Stimulated activated CD8-positive, alpha-beta memory T cell treated with anti-CD3 and anti-CD28 coated beads, Interleukin-4, amount 100 ng/mL, for 24 hours (primary cell): ENCODE data around the gene FGD3.

Source experiments
- DNase-seq: peaks from one replicate; pipeline ENCODE4 v3.0.0-alpha.2; 2020; ENCODE audit warnings: low read depth

The FGD3 gene

DNA sequence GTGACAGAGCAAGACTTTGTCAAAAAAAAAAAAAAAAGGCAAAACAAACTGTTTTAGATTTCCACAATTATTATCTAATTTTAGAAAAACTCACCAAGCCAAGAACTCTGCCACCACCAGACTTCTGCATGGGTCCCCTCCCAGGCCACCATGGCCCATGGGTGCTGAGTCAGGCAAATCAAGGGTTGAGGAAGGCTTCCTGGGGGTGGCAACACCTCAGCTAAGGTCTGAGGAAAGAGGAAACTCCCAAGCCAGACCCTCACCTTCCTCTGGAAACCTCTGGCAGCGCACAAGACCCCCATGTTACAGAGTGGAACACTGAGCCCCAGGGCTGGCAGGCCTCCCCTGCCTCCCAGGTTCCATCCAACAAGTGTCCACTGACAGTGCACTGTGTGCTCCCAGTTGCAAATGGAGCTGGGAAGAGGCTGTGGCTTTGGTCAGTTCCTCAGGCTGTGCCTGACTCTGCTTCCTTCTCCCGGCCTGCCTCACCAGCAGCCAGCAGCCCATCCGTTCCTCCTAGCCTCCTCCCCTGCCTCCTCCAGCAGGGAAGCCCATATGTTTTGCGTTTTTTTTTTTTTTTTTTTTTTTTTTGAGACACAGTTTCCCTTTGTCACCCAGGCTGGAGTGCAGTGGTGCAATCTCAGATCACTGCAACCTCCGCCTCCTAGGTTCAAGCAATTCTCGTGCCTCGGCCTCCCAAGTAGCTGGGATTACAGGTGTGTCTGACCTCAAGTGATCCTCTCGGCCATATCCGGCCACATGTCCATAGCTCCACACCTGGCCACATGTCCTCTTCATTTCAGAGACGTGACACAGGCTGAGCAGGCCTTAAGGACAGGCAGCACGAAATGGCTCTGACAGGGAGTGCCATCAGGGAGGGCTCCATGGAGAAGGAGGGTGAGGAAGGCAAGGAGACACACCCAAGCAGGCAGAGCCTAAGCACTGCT, 107.7 kb downstream of the FGD3 start:
- DNase-seq: no peak

DNA sequence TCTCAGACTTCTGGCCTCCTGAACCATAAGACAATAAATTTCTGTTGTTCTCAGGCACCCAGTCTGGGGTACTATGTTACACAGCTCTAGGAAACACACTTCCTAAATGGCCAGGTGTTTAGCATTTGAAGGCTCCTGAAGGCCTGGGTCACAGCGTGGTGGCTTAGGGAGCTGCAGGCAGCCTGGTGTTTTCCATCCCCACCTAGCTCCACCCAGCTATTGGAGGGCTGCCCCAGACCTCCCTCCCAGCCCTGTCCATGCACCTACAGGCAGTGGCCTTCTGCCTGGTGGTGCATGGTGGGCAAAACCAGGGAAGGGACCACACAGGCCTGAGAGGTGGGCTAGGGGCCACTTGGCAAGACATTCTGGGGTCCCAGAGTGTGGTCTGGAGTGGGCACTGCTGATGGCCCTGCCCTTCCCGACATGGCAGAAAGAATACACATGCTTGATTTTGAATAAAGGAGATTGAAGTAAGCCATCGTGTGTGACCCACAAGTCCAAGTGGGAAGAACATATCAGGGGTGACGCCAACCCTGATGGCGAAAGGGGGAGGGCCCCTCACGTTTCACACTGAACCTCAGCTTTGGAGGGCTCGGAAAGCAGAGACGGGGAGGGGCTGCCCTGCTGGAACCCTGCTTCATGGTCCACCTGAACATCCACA, 109.8 kb downstream of the FGD3 start:
- no peak for DNase-seq

DNA sequence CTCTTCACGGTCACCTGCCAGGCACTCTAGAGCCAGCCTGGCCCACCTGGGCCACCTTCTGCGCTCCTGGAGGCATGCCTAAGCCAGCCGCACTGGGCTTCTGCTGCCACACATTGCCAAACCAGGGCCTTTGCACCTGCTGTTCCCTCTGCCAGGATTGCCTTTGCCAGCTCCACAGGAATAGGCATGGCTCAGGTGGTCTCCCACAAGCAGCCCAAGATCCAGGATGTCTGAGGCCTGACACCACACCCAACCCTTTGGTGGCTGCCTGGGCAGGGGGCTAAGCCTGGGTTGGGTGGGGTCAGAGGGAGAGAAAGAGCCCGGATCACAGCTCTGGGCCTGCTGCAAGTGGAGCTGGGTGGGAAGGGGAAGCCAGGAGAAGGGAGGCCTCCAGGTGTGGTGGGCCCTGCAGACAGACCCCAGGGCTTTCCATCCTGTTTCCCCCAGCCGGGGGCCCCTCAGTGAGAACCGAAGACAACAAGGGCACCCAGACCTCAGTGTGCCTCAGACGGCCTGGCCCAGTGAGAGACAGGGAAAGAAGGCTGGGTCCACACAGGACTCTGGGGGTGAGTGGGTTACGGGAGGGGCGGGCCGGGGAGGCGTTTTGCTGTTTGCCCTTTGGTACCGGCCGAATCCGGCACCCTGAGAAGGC, 110.5 kb downstream of the FGD3 start:
- DNase-seq: no peak

DNA sequence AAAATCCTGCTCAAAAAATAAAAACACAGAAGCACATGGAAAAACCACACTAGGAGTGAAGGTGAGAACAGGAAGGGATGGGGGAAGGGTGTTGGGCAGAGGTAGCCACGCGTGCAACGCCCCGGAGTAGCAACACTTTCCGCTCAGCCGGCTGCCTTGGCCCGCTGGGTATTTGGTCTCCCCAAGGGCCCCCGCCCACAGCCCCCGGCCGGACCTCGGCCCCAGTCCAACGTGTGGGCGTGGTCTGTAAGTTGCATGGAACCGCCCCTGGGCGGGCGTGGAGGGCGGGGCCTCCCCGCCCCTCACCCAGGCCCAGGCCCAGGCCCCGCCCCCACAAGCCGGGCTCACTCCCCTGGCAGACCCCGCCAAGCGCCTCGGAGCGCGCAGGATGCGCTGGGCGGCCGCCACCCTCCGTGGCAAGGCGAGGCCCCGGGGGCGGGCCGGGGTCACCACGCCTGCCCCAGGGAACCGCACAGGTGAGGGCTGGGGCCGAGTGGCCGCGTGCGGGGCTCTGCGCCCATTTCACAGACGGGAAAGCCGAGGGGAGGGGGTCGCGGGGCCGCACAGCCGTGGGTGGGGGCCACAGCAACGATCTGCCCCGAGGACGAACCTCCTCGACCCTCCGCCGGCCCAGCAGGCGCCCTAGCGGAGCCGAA, 111.2 kb downstream of the FGD3 start, which contains the start of gene SUSD3:
SUSD3 (plus strand) TSS at position 347 of the 656 bp plus-strand sequence; CDS start at position 389, 42 bp downstream.
- peak; percentile 52 for DNase-seq

DNA sequence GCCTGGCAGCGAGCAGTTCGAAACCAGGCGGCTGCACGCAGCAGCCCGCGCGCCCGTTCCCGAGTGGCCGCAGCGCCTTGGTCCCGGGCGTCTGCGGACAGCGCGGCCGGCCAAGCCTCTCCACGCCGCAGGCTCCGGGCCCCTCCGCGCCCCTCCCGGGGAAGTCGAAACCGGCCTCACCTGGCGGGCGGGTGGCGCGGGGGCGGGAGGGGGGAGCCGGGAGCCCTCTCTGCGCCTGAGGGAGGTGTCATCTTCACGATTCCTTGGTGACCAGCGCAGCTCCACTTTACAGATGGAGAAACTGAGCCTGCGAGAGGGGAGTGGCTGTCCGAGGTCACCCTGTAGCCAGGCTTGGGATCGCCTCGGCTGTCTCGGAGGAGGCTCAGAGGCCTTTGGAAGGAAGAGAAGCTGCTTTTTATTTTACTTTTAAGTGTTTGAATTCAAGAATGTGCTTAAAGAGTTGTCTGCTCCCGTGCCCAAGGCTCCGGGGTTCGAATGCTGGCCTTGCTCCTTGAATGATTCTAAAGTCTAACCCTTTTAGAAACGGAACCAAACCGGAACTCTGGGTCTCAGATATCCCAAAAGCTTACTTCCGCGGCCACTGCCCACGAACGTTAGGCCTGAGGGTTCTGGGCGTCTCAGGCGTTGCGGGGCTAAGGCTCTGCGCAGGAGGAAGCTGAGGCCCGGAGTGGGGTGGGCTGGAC, 111.8 kb downstream of the FGD3 start:
- no peak for DNase-seq

DNA sequence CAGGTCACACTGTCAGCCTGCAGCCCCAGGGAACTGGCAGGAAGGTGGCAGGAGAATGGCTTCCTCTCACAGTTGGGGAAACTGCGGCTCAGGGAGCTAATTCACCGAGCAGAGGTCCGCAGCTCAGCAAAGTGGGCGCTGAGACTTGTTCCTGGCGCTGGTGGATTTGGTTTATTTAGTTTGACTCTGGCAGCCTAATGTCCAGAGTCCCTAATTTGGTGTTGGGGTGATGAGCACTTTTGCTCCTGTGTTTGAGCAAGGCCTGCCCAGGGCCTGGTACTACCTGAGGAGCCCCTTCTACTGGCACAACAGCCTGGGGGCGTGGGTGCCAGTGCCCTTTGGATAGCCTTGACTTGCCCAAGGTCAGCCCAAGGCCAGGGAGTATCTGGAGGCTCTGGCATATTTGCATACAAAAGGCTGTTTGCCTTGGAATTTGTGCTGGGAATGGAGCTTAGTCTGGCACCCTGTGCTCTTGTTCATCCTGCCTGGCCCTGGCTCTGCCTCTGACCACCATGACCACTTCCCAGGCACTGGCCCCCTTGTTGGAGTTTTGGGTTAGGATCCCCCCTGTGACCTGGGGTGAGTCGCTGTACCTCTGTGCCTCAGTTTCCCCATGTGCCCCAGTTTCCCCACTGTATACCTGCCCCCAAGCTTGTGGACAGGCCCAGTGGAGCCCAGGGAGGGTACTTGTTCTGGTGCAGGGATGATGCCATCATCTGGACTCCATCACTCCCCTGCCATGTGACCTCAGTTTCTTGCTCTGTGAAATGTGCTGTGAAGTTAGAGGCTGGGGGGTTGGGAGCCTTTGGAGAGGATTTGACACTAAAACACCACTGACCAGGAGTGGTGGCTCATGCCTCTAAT, 112.6 kb downstream of the FGD3 start:
- DNase-seq: no peak

DNA sequence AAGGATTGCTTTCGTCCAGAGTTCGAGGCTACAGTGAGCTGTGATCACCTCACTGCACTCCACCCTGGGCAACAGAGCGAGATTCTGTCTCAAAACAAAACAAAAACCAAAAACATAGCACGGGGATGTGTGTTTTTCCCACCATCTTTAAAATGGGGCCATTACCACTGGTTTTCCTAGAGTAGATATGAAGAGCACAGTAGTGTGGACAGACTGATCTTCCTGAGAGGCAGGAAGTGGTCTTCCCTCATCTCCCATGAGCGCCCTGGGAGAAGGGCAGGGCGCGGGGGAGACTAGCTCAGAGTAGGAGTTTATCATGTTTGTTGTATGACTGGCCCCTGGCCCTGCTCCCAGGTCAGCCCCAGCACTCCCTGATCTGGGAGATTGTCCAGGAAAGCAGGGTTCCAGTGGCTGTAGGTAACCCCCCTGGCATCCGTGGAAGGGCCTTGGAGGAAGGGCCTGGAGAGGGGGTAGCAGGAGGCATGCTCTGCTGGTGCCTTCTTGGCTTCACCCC, 113.5 kb downstream of the FGD3 start:
- no peak for DNase-seq

DNA sequence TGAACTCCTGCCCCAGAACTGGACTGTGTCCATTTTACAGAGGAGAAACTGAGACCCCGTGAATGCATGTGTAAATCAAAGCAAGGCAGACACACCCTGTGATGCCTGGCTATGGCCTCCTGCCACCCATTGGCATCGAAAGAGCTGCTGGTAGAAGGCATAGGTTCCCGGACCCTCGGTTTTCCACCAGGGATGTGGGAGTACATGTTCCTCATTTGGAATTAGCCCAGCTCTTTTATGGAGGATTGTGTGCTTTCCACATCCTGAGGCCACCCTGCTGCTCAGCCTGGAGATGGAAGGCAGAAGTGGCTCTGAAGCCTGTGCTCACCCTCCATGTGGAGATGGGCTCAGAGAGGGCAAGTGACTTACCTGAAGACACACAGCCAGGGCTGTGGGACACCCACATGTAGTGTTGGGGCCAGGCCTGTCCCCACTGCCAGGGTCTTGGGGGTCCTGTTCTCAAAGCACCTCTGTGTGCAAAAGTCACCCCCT, 114.0 kb downstream of the FGD3 start:
- DNase-seq: no peak

DNA sequence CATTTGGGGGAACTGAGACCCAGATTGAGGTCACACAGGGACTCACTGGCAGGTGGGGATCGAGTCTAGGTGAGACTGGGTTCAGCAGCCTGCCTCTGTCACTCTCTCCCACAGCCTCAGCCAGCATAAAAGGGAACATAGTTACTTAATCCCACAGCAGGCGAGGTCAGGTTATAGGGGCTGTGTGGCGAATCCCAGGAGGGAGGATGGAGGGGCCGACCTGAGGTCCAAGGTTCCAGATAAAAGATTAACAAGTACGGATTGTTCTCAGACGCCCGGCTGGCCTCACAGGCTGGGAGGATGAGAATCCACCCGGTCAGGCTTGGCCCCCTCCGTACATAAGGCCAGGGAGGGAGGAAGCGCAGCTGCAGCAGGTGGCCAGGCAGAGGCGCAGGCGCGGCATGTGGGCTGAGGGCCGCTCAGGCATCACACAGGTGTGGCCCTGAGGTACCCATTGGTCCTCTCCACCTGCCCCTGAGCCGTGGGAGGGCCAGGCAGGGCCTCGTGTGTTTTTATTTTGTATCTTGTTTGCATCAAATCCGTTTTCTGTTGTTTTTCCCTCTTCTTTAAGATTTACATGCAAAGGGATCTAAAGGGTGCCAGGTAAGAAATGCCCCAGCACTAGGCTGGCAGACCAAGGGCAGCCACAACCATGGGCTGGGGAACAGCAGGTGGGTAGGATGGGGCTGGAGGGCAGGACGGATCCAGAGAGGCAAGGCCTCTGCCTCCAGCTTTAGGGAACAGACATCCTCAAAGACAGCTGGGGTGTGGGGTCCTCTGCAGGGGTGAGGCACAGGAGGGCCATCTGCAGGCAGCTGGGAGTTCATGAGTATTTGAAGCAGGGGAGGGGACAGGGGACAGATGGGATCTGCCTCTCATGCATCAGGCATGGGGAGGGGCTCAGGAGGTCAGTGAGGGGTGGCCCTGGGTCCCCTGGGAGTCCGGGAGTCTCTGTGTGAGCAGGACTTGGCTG, 114.8 kb downstream of the FGD3 start:
- DNase-seq: no peak

DNA sequence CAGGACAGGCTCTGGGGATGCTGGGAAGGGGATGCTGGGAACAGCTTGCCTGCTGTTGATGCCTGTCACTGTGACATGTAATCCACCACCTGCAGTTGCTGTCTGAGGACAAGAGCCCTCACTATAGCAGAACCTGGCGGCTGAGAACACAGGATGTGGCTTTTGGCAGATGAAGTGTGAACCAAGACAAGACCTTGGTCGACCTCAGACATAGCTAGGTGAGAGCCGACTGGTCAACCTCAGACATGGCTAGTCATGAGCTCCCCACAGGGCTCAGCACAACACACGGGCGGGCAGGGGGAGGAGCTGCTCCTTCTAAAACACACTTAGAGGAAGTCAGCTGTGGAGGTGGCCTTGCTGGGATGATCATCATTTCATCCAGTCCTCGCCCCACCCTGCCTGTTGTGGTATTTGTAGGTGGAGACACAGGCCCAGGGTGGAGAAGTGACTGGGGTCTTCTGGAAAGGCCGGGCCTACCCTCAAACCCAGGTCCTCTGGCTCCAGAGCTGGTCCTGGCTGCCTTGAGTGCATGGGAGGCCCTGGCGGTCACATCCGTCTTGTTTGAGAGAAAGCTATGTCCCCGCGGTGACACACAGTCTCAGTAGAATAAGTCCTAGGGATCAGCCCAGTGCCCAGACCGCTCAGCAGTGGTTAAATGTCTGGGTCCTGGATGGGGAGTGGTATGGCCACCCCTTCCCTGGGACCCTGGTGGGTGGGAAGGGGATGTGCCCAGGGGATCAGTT, 117.2 kb downstream of the FGD3 start:
- peak; percentile 79 for DNase-seq

DNA sequence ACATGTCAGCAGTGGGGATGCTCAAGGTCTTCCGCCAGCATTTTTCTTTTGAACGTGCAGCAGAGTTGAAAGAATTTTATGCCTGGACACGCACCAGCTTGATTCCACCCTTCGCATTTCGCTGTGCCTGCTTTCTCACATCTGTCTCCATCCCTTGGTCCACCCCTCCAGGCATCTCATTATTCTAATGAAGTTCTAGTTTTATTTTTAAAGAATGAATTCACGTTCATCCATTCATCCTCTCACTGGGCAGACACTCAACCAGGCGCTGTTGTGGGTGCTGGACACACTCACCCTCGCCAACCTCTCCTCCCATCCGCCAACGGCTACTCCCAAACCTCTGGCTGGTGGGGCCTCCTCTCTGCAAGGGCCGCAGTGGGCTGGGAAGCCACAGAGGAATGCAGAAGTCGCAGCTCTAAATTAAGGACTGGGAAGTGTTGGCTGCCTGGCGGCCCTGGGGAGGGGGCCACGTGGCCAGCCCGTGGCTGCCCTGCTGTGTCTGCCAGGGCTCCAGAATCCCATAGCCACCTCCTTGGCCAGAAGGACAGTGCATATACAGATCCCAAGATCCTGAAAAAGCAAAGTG, 117.9 kb downstream of the FGD3 start:
- DNase-seq: no peak

DNA sequence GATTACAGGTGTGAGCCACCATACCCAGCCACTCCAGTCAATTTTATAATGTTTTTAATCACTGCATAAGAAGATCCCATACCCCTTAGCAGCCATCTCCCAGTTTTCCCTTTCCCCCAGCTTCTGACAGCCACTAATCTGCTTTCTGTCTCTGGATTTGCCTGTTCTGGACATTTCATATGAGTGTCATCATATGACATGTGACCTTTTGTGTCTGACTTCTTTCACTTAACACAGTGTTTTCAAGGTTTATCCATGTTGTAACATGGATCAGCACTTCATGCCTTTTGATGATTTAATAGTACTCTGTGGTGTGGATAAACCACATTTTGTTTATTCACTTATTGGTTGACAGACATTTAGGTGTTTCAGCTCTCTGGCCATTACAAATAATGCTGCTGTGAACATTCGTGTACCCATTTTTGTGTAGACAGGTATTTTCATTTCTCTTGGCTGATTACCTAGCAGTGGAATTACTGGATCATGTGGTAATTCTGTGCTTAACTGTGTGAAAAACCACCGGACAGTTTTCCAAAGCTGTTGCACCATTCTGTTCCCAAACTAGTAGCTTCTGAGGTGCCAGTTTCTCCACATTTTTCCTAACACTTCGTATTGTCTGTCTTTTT, 119.8 kb downstream of the FGD3 start:
- DNase-seq: no peak

DNA sequence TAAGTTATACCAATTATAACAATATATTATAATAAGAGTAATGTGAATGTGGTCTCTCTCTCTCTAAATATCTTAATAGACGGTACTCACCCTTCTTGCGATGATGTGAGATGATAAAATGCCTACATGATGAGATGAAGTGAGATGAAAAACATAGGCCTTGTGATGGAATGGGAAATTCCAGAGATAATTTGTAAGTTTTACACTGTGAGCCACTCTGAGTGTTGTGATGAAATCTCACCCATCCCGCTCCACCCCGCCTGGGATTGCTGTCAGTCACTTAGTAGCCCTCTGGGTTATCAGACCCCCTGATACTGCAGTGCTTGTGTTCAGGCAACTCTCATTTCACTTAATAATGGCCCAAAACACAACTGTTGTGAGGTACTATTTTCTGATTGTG, 121.6 kb downstream of the FGD3 start:
- no peak for DNase-seq

DNA sequence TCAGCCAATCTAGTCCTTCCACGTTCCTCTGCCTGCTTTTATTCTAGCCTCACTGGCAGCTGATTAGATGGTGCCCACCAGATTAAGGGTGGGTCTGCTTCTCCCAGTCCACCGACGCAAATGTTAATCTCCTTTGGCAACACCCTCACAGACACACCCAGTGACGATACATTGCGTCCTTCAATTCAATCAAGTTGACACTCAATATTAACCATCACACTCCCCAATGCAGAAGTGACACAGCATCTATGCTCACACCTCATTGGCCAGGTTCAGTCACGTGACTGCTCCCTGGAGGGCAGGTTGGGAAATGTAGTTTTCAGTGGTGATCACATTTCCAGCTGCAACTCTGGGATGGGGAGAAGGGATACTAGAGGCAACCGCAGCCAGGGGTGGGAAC, 124.1 kb downstream of the FGD3 start:
- DNase-seq: no peak

DNA sequence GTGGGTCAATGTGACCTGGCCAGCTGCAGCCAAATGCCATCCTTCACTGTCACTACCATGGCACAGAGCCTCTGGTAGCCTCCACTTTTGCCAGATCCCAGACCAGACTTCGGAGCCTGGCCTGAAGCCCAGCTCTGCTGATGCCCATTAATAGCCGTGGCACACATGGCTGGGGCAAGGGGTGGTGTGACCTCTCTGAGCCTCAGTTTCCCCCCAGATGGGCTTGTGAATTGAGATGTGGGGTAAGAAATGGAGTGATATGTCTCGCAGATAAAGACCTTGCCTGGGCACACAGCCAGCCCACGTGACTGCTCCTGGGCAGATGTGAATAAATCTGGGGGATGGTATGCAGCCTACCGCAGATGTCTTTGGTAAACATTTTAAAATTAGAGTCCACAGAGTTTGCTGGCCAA, 125.1 kb downstream of the FGD3 start:
- DNase-seq: no peak

DNA sequence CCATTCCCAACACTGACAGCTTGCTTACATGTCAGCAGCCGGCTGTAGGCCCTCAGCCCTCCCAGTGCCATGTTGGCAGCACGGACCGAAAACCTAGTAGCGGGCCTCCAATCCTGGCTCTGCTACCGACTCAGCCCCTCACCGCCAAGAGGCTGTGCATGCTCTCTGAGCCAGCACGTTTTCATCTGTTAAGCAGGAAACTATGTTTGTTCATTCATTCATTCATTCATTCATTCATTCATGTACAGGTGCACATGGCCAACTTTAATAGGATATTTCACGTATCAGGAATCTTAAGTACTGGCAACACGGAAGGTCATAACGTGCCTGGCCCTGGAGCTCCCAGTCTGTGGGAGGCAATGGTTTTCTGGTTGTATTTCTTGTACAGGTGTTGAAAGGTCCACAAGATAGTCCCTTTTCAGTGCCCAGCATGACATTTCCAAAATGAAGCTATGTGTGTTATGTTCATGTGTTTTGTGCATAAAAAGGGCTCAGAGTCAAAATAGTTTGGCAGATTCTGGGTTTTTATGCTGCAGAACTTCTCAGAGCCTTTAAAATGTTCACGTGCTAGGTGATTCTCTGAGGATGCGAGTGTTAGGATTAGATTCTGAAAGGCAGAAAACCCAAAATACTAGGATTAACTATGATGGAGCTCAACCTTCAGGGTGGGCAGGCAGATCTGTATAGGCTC, 128.9 kb downstream of the FGD3 start:
- no peak for DNase-seq

DNA sequence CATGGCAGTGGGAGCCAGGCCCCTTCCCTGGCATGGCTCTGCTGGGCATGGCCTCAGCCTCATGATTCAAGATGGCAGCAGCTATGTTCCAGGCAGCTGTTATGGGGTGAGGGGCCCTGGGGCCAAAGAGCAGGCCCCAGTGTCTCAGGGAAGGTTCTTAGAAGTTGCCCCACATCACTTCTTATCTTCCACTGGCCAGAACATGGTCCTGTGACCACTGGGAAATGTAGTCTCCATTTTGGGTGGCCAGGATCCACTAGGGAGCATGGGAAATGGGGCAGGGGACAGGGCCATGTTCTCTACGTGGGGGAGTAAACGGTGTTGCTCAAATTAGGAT, 129.4 kb downstream of the FGD3 start:
- DNase-seq: no peak
